Activated T-cell treated with anti-CD3 and anti-CD28 coated beads, Interleukin-2, amount 50 U/mL, for 72 hours (primary cell): ENCODE data around the gene RALY. TPM values are rescaled to one million over a fixed set of nuclear protein-coding genes. Genes with fewer than 3 reads are reported as not detected.

Experiments
- ATAC-seq, 2 donors: fragments of 150-1000 bp; cut with Tn5 transposase; replicated peaks in 1 of 2; 2 replicates each; pipeline ENCODE4 v1.10.0; 2021; ENCODE audit warnings: moderate library complexity in 2 of 2, mild to moderate bottlenecking in 1 of 2
- DNase-seq, 2 donors: peaks; one replicate each; pipeline ENCODE4 v3.0.0; 2021 to 2022; ENCODE audit warnings: mixed read lengths in 1 of 2
- H3K27ac Mint-ChIP-seq: one replicate; pipeline ENCODE4 v1.8.0; 2022; ENCODE audit warnings: mild to moderate bottlenecking, moderate library complexity, mixed read lengths
- H3K27me3 Mint-ChIP-seq: one replicate; pipeline ENCODE4 v1.8.0; 2022; ENCODE audit warnings: low read depth, mixed read lengths
- H3K36me3 Mint-ChIP-seq, 2 donors: one replicate each; pipeline ENCODE4 v1.8.0; 2022; ENCODE audit warnings: mixed read lengths in 2 of 2, mild to moderate bottlenecking in 1 of 2; ENCODE audit not compliant: insufficient read depth in 2 of 2
- H3K4me1 Mint-ChIP-seq: one replicate; pipeline ENCODE4 v1.8.0; 2022; ENCODE audit warnings: low read depth, mixed read lengths
- H3K4me3 Mint-ChIP-seq, 2 donors: one replicate each; pipeline ENCODE4 v1.8.0; 2022; ENCODE audit warnings: mild to moderate bottlenecking in 2 of 2, mixed read lengths in 2 of 2, moderate library complexity in 2 of 2
- H3K9me3 Mint-ChIP-seq, 2 donors: one replicate each; pipeline ENCODE4 v1.8.0; 2022; ENCODE audit warnings: mixed read lengths in 2 of 2
- total RNA-seq, 2 donors: library from RNA; stranded (reverse); gene quantifications; one replicate each; pipeline ENCODE4 v1.2.3, GENCODE V29; 2022

The RALY gene
- total RNA-seq, 2 donors from 2014 or later = 148 to 164 TPM

GRCh38 chr20:34084227-34084923, 90.7 kb downstream of the RALY start:
- H3K4me1 Mint-ChIP-seq = peaks cover 10% of the 10 kb centered on the region
- H3K36me3 Mint-ChIP-seq = peaks cover 4 to 10% of the 10 kb centered on the region in 2 donors
- no peaks in the 10 kb centered on the region for H3K27me3 Mint-ChIP-seq
- H3K27ac Mint-ChIP-seq = no peak overlapping the region
- H3K9me3 Mint-ChIP-seq = no peaks in the 10 kb centered on the region
- ATAC-seq (peak in 1 of 2 donors; percentile 1), DNase-seq (no peak)
- H3K4me3 Mint-ChIP-seq = no peak overlapping the region

GRCh38 chr20:34085544-34086040, 91.9 kb downstream of the RALY start:
- Mint-ChIP-seq H3K36me3 (peaks cover 4 to 17% of the 10 kb centered on the region in 2 donors), H3K27ac (peak overlapping the region; percentile 65), H3K4me1 (peaks cover 10% of the 10 kb centered on the region), H3K27me3 (no peaks in the 10 kb centered on the region), H3K4me3 (no peak overlapping the region), H3K9me3 (no peaks in the 10 kb centered on the region)
- DNase-seq = no peak
- no peak for ATAC-seq

- Mint-ChIP-seq H3K4me1 (peaks cover 10% of the 10 kb centered on the region), H3K9me3 (no peaks in the 10 kb centered on the region), H3K4me3 (no peak overlapping the region), H3K27ac (no peak overlapping the region), H3K36me3 (peaks cover 11 to 32% of the 10 kb centered on the region in 2 donors), H3K27me3 (no peaks in the 10 kb centered on the region)
- DNase-seq (no peak), ATAC-seq (no peak)
These were observed 94.8 kb downstream of the RALY start for GRCh38 chr20:34088305-34089174.

- no peak overlapping the region for H3K4me3 Mint-ChIP-seq
- peaks cover 10% of the 10 kb centered on the region for H3K4me1 Mint-ChIP-seq
- ATAC-seq (no peak), DNase-seq (no peak)
- H3K36me3 Mint-ChIP-seq = peaks cover 15 to 38% of the 10 kb centered on the region in 2 donors
- H3K9me3 Mint-ChIP-seq = no peaks in the 10 kb centered on the region
- H3K27me3 Mint-ChIP-seq = no peaks in the 10 kb centered on the region
- H3K27ac Mint-ChIP-seq = no peak overlapping the region
These were observed 95.4 kb downstream of the RALY start for GRCh38 chr20:34089175-34089479.

- ATAC-seq = no peak
These were observed 96.1 kb downstream of the RALY start for GRCh38 chr20:34089655-34090345.

GRCh38 chr20:34090645-34091044, 96.9 kb downstream of the RALY start:
- H3K27ac Mint-ChIP-seq = peak overlapping the region; percentile 87
- no peak overlapping the region for H3K4me3 Mint-ChIP-seq
- H3K9me3 Mint-ChIP-seq = no peaks in the 10 kb centered on the region

More at GRCh38 chr20:34089655-34090345, 96.1 kb downstream of the RALY start:
- Mint-ChIP-seq H3K27me3 (no peaks in the 10 kb centered on the region), H3K27ac (no peak overlapping the region), H3K36me3 (peaks cover 15 to 38% of the 10 kb centered on the region in 2 donors), H3K4me1 (peaks cover 10% of the 10 kb centered on the region), H3K9me3 (no peaks in the 10 kb centered on the region), H3K4me3 (no peak overlapping the region)
- no peak for DNase-seq

GRCh38 chr20:34091637-34092200, 98.0 kb downstream of the RALY start:
- H3K36me3 Mint-ChIP-seq = peaks cover 15 to 47% of the 10 kb centered on the region in 2 donors

More at GRCh38 chr20:34090645-34091044, 96.9 kb downstream of the RALY start:
- Mint-ChIP-seq H3K4me1 (peaks cover 10% of the 10 kb centered on the region), H3K27me3 (no peaks in the 10 kb centered on the region), H3K36me3 (peaks cover 14 to 39% of the 10 kb centered on the region in 2 donors)
- no peak for DNase-seq
- no peak for ATAC-seq

GRCh38 chr20:34093895-34094294, 100.2 kb downstream of the RALY start:
- ATAC-seq (no peak), DNase-seq (no peak)
- Mint-ChIP-seq H3K27ac (peak overlapping the region; percentile 85), H3K4me3 (no peak overlapping the region), H3K27me3 (no peaks in the 10 kb centered on the region), H3K4me1 (peaks cover 10% of the 10 kb centered on the region), H3K36me3 (peaks cover 18 to 57% of the 10 kb centered on the region in 2 donors), H3K9me3 (no peaks in the 10 kb centered on the region)

More at GRCh38 chr20:34091637-34092200, 98.0 kb downstream of the RALY start:
- DNase-seq = no peak
- H3K4me1 Mint-ChIP-seq = peaks cover 12% of the 10 kb centered on the region
- peak overlapping the region; percentile 75 for H3K27ac Mint-ChIP-seq
- H3K9me3 Mint-ChIP-seq = no peaks in the 10 kb centered on the region
- H3K4me3 Mint-ChIP-seq = no peak overlapping the region
- H3K27me3 Mint-ChIP-seq = no peaks in the 10 kb centered on the region
- no peak for ATAC-seq

- no peaks in the 10 kb centered on the region for H3K27me3 Mint-ChIP-seq
These were observed 102.1 kb downstream of the RALY start for GRCh38 chr20:34095825-34096224.

GRCh38 chr20:34096699-34097444, 103.2 kb downstream of the RALY start:
- Mint-ChIP-seq H3K27me3 (no peaks in the 10 kb centered on the region), H3K4me1 (peaks cover 17% of the 10 kb centered on the region), H3K4me3 (no peak overlapping the region), H3K27ac (peak overlapping the region; percentile 48), H3K36me3 (peaks cover 22 to 64% of the 10 kb centered on the region in 2 donors), H3K9me3 (no peaks in the 10 kb centered on the region)
- ATAC-seq = peak in 1 of 2 donors; percentile 29
- DNase-seq = no peak

More at GRCh38 chr20:34095825-34096224, 102.1 kb downstream of the RALY start:
- Mint-ChIP-seq H3K9me3 (no peaks in the 10 kb centered on the region), H3K4me3 (no peak overlapping the region), H3K27ac (peak overlapping the region; percentile 8), H3K4me1 (peaks cover 11% of the 10 kb centered on the region), H3K36me3 (peaks cover 24 to 63% of the 10 kb centered on the region in 2 donors)
- no peak for ATAC-seq
- no peak for DNase-seq

GRCh38 chr20:34098570-34098969, 104.9 kb downstream of the RALY start:
- Mint-ChIP-seq H3K4me1 (peaks cover 33% of the 10 kb centered on the region), H3K27ac (no peak overlapping the region), H3K9me3 (no peaks in the 10 kb centered on the region), H3K4me3 (no peak overlapping the region), H3K36me3 (peaks cover 16 to 67% of the 10 kb centered on the region in 2 donors), H3K27me3 (no peaks in the 10 kb centered on the region)
- ATAC-seq (no peak), DNase-seq (no peak)

- H3K4me3 Mint-ChIP-seq = no peak overlapping the region
- DNase-seq (no peak), ATAC-seq (no peak)
- peaks cover 18 to 71% of the 10 kb centered on the region in 2 donors for H3K36me3 Mint-ChIP-seq
- H3K27me3 Mint-ChIP-seq = no peaks in the 10 kb centered on the region
- peaks cover 44% of the 10 kb centered on the region for H3K4me1 Mint-ChIP-seq
- peak overlapping the region; percentile 41 for H3K27ac Mint-ChIP-seq
- H3K9me3 Mint-ChIP-seq = no peaks in the 10 kb centered on the region
These were observed 106.0 kb downstream of the RALY start for GRCh38 chr20:34099675-34100074.
